Measurements from ENCODE around the gene PLPP4.

PLPP4 gene

GRCh38 chr10:120475844-120476791 is 19.1 kb downstream of the PLPP4 start:
- Histone ChIP-seq H3K9me3 (ENCODE audit: control insufficient read depth, insufficient read depth, low read length) (no peaks in the 10 kb centered on the region), H3K9ac (ENCODE audit: low read depth, low read length) (no peak overlapping the region), H3K36me3 (ENCODE audit: control insufficient read depth, insufficient read depth, low read length) (no peaks in the 10 kb centered on the region), H3K4me1 (ENCODE audit: control insufficient read depth, insufficient read depth, low read length) (no peaks in the 10 kb centered on the region), H3K27me3 (ENCODE audit: control insufficient read depth, insufficient read depth, low read length) (no peaks in the 10 kb centered on the region), H3K4me3 (ENCODE audit: low read depth, low read length) (no peak overlapping the region), H3K27ac (ENCODE audit: low read depth, low read length) (no peak overlapping the region)

DNA sequence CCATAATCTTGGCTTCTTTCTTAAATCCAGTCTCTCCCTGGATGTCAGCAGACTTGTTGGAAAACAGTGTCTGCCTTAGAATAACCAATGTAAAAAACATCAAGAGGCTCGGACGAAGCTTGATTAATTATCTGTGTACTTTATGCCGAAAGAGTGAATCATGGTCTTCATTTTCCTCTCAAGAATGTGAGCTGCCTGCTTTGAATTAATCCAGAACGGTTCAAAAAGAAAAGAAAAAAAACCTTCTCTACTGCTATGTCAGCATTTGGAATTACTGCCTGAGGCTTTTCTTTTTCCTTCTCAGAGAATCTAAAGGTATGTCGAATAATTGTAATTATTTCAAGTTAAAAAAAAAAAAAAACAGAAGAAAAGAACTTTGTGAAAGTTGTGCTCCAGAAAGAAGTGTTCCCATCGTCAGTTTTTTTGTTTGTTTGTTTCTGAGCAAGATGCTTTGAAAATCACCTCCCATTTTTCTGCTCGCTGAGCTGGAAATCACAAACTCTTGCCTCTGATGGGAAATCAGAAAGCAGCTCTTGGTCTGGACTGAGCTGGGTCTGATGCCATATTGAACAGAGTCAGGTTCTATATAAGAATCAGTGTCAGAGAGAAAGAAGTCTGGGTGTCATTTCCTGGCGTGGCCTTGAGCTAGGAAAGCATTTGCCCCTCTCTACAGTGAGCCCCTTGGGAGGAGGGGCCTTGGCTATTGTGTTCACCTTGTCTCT is 20.2 kb downstream of the PLPP4 start:
- no peak overlapping the region for H3K9ac ChIP-seq (ENCODE audit: low read depth, low read length)
- H3K4me3 ChIP-seq (ENCODE audit: low read depth, low read length), result no peak overlapping the region
- no peaks in the 10 kb centered on the region for H3K4me1 ChIP-seq (ENCODE audit: control insufficient read depth, insufficient read depth, low read length)
- H3K27me3 ChIP-seq (ENCODE audit: control insufficient read depth, insufficient read depth, low read length), result no peaks in the 10 kb centered on the region
- no peak overlapping the region for H3K27ac ChIP-seq (ENCODE audit: low read depth, low read length)
- H3K9me3 ChIP-seq (ENCODE audit: control insufficient read depth, insufficient read depth, low read length), result no peaks in the 10 kb centered on the region
- H3K36me3 ChIP-seq (ENCODE audit: control insufficient read depth, insufficient read depth, low read length), result no peaks in the 10 kb centered on the region

GRCh38 chr10:120477743-120478141 is 20.7 kb downstream of the PLPP4 start:
- H3K9ac ChIP-seq (ENCODE audit: low read depth, low read length), result no peak overlapping the region
- H3K36me3 ChIP-seq (ENCODE audit: control insufficient read depth, insufficient read depth, low read length), result no peaks in the 10 kb centered on the region
- no peaks in the 10 kb centered on the region for H3K4me1 ChIP-seq (ENCODE audit: control insufficient read depth, insufficient read depth, low read length)
- H3K27me3 ChIP-seq (ENCODE audit: control insufficient read depth, insufficient read depth, low read length), result no peaks in the 10 kb centered on the region
- H3K9me3 ChIP-seq (ENCODE audit: control insufficient read depth, insufficient read depth, low read length), result no peaks in the 10 kb centered on the region
- no peak overlapping the region for H3K27ac ChIP-seq (ENCODE audit: low read depth, low read length)
- H3K4me3 ChIP-seq (ENCODE audit: low read depth, low read length), result no peak overlapping the region

DNA sequence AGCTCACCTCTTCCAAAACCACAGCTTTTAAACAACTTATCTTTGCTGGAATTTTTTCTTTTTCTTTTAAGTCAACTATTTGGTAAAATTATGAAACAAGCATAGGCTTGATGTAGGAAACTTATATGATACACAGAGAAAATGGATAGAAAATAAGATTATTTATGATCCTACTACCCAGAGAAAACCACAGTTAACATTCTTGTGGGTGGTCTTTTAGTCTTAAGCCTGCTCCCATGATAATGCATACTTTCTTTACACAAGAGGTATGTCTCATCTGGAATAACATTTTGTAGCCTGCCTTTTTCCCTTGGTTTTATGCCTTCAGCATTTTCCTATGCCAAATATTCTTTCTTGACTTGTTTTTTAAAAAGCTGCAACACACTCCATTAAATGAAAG is 21.4 kb downstream of the PLPP4 start:
- Histone ChIP-seq H3K36me3 (ENCODE audit: control insufficient read depth, insufficient read depth, low read length) (no peaks in the 10 kb centered on the region), H3K9me3 (ENCODE audit: control insufficient read depth, insufficient read depth, low read length) (no peaks in the 10 kb centered on the region), H3K9ac (ENCODE audit: low read depth, low read length) (no peak overlapping the region), H3K4me1 (ENCODE audit: control insufficient read depth, insufficient read depth, low read length) (no peaks in the 10 kb centered on the region), H3K4me3 (ENCODE audit: low read depth, low read length) (no peak overlapping the region), H3K27ac (ENCODE audit: low read depth, low read length) (no peak overlapping the region), H3K27me3 (ENCODE audit: control insufficient read depth, insufficient read depth, low read length) (no peaks in the 10 kb centered on the region)

DNA sequence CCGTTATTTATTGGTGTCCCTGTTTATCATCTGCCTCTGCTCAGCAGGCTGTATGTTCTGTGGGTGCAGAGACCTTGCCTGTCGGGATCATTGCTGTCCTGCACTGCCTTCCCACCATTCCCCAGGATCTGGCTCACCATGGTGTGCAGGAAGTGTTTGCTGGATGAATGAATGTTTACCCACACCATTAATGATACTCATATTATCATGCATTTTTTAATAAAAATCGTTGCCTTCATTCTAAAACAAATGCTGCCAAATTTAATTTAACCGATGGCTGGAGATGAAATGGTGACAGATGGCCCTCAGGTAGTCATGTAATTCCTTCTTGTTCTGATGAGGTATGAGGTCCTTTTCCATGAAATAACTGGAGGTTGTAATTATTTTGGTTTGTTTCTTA is 22.5 kb downstream of the PLPP4 start:
- H3K4me3 ChIP-seq (ENCODE audit: low read depth, low read length), result no peak overlapping the region
- no peaks in the 10 kb centered on the region for H3K36me3 ChIP-seq (ENCODE audit: control insufficient read depth, insufficient read depth, low read length)
- H3K27me3 ChIP-seq (ENCODE audit: control insufficient read depth, insufficient read depth, low read length), result no peaks in the 10 kb centered on the region
- no peaks in the 10 kb centered on the region for H3K4me1 ChIP-seq (ENCODE audit: control insufficient read depth, insufficient read depth, low read length)
- no peaks in the 10 kb centered on the region for H3K9me3 ChIP-seq (ENCODE audit: control insufficient read depth, insufficient read depth, low read length)
- no peak overlapping the region for H3K9ac ChIP-seq (ENCODE audit: low read depth, low read length)
- H3K27ac ChIP-seq (ENCODE audit: low read depth, low read length), result no peak overlapping the region

GRCh38 chr10:120480065-120480600 is 23.1 kb downstream of the PLPP4 start:
- Histone ChIP-seq H3K9me3 (ENCODE audit: control insufficient read depth, insufficient read depth, low read length) (no peaks in the 10 kb centered on the region), H3K27ac (ENCODE audit: low read depth, low read length) (no peak overlapping the region), H3K4me1 (ENCODE audit: control insufficient read depth, insufficient read depth, low read length) (no peaks in the 10 kb centered on the region), H3K9ac (ENCODE audit: low read depth, low read length) (no peak overlapping the region), H3K4me3 (ENCODE audit: low read depth, low read length) (no peak overlapping the region), H3K27me3 (ENCODE audit: control insufficient read depth, insufficient read depth, low read length) (no peaks in the 10 kb centered on the region), H3K36me3 (ENCODE audit: control insufficient read depth, insufficient read depth, low read length) (no peaks in the 10 kb centered on the region)

DNA sequence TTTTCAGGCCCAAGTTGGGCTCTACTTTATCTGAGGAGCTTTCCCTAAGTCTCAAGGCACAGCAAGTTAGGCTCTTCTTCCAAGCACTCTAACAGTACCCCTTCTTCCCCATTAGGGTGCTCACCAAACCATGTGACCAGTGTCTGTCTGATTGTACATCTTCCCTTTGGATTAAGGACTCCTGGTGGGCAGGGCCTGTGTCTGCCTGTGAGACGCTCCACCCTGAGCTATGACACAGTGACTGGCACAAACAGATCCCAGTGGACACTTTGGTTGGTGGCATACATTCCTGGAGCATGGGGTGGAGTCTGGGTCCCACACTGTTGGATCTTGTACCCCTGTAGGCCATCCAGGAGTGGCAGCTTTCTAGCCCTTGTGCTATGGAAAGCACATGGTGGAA is 23.8 kb downstream of the PLPP4 start:
- Histone ChIP-seq H3K36me3 (ENCODE audit: control insufficient read depth, insufficient read depth, low read length) (no peaks in the 10 kb centered on the region), H3K4me3 (ENCODE audit: low read depth, low read length) (no peak overlapping the region), H3K9me3 (ENCODE audit: control insufficient read depth, insufficient read depth, low read length) (no peaks in the 10 kb centered on the region), H3K9ac (ENCODE audit: low read depth, low read length) (no peak overlapping the region), H3K27me3 (ENCODE audit: control insufficient read depth, insufficient read depth, low read length) (no peaks in the 10 kb centered on the region), H3K4me1 (ENCODE audit: control insufficient read depth, insufficient read depth, low read length) (no peaks in the 10 kb centered on the region), H3K27ac (ENCODE audit: low read depth, low read length) (no peak overlapping the region)

- H3K9me3 ChIP-seq (ENCODE audit: control insufficient read depth, insufficient read depth, low read length), result no peaks in the 10 kb centered on the region
- no peak overlapping the region for H3K4me3 ChIP-seq (ENCODE audit: low read depth, low read length)
- H3K4me1 ChIP-seq (ENCODE audit: control insufficient read depth, insufficient read depth, low read length), result no peaks in the 10 kb centered on the region
- H3K27ac ChIP-seq (ENCODE audit: low read depth, low read length), result no peak overlapping the region
- no peak overlapping the region for H3K9ac ChIP-seq (ENCODE audit: low read depth, low read length)
- H3K36me3 ChIP-seq (ENCODE audit: control insufficient read depth, insufficient read depth, low read length), result no peaks in the 10 kb centered on the region
- H3K27me3 ChIP-seq (ENCODE audit: control insufficient read depth, insufficient read depth, low read length), result no peaks in the 10 kb centered on the region
Observed at GRCh38 chr10:120483006-120483405, 26.0 kb downstream of the PLPP4 start.

DNA sequence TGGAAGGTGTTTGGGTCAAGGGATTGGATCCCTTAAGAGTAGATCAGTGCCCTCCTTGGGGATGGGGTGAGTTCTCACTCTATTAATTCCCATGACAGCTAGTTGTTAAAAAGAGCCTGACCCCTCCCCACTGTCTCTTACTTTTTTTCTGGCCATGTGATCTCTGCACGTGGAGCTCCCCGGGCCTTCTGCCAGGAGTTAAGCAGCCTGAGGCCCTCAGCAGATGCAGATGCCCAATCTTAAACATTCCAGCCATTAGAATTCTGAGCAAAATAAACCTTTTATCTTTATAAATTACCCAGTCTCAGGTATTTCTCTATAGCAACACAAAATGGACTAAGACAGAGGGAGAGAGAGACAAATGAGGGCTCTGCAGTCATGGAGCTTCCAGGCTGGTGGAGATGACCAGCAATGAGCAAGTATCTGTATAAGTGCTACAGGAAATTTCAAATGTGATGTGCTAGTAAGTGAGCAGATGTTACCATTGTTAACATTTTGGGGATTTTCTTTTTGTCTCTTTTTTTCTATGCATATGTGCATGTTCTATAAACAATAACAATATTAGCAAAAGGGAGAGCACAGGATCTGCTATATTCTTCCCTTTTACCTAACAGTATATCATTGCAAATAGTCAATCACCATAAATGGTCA is 26.7 kb downstream of the PLPP4 start:
- Histone ChIP-seq H3K4me3 (ENCODE audit: low read depth, low read length) (no peak overlapping the region), H3K4me1 (ENCODE audit: control insufficient read depth, insufficient read depth, low read length) (no peaks in the 10 kb centered on the region), H3K27ac (ENCODE audit: low read depth, low read length) (no peak overlapping the region), H3K9me3 (ENCODE audit: control insufficient read depth, insufficient read depth, low read length) (no peaks in the 10 kb centered on the region), H3K9ac (ENCODE audit: low read depth, low read length) (no peak overlapping the region), H3K36me3 (ENCODE audit: control insufficient read depth, insufficient read depth, low read length) (no peaks in the 10 kb centered on the region), H3K27me3 (ENCODE audit: control insufficient read depth, insufficient read depth, low read length) (no peaks in the 10 kb centered on the region)

DNA sequence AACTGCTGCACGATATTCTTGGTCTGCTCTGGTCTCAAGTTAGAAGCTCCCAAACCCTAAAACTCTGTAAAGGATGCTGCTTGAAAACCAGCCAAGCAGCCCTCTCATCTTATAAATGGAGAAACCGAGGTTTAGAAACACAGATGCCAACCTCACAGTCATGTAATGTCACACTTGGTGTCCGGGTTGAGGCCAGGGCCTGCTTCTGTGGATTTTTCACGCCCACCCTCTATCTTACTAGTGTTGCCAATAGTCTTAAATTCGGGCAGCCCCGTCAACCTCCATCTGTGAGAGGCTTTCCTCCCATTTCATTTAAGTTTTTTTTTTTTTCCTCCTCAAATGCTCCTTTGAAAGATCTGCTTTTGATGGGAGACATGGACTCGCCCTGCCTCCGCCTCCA is 28.9 kb downstream of the PLPP4 start:
- Histone ChIP-seq H3K4me1 (ENCODE audit: control insufficient read depth, insufficient read depth, low read length) (no peaks in the 10 kb centered on the region), H3K27ac (ENCODE audit: low read depth, low read length) (no peak overlapping the region), H3K36me3 (ENCODE audit: control insufficient read depth, insufficient read depth, low read length) (no peaks in the 10 kb centered on the region), H3K4me3 (ENCODE audit: low read depth, low read length) (no peak overlapping the region), H3K27me3 (ENCODE audit: control insufficient read depth, insufficient read depth, low read length) (no peaks in the 10 kb centered on the region), H3K9ac (ENCODE audit: low read depth, low read length) (no peak overlapping the region), H3K9me3 (ENCODE audit: control insufficient read depth, insufficient read depth, low read length) (no peaks in the 10 kb centered on the region)
